Fibroblast of the aortic adventitia (primary cell): ENCODE data around the gene RASSF5. TPM values are rescaled to one million over a fixed set of nuclear protein-coding genes. Genes with fewer than 3 reads are reported as not detected.

ENCODE experiments used
- DNase-seq: peaks from one replicate; pipeline ENCODE4 v3.0.0-alpha.2; 2010; ENCODE audit warnings: low read depth
- H3K4me3 ChIP-seq: 2 replicates; pipeline ENCODE4 v1.5.1; 2011; ENCODE audit warnings: low read depth, mild to moderate bottlenecking, control low read depth, low read length, moderate library complexity
- total RNA-seq: library from RNA; depleted of rRNA; stranded (reverse); fragments of >200 nt; gene quantifications from 2 replicates; pipeline ENCODE4 v1.2.3, GENCODE V29; 2012; ENCODE audit warnings: low replicate concordance
- TF ChIP-seq, protein P1 (sequence below): IDR thresholded peaks from 2 replicates; pipeline ENCODE4 v1.5.1; 2011; ENCODE audit warnings: mild to moderate bottlenecking, low read length, control low read depth, inconsistent platforms; ENCODE audit not compliant: insufficient read depth

RASSF5 gene
- total RNA-seq, 1 donor = 4.1 TPM

DNA sequence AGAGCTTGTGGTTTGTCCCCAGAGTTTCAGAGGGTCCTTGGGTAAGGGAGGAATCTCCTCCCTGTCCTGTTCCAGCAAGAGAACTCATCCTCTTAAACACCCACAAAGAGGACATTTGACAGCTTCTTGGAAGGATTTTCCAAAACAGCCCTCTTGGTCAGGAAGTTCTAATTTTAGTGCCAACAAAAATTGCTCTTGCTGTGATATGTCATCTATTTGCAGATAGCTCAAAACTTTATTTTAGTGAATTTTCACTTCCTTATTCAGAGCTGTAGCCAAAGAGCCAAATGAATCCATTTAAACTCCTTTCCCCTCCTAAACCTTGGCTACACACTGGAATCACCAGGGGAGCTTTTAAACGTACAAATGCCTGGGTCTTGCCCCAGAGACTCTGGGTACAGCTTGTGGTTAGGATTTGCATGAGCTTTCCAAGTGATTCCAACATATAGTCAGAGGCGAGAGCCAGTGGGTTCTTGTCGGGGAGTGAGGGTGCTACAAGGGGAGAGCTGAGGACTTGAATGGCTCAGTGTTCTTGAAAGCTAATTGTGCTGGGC, 11.8 kb upstream of the RASSF5 start:
- DNase-seq = peak; percentile 62
- H3K4me3 ChIP-seq = no peak overlapping the region
- TF ChIP-seq, protein P1, sequence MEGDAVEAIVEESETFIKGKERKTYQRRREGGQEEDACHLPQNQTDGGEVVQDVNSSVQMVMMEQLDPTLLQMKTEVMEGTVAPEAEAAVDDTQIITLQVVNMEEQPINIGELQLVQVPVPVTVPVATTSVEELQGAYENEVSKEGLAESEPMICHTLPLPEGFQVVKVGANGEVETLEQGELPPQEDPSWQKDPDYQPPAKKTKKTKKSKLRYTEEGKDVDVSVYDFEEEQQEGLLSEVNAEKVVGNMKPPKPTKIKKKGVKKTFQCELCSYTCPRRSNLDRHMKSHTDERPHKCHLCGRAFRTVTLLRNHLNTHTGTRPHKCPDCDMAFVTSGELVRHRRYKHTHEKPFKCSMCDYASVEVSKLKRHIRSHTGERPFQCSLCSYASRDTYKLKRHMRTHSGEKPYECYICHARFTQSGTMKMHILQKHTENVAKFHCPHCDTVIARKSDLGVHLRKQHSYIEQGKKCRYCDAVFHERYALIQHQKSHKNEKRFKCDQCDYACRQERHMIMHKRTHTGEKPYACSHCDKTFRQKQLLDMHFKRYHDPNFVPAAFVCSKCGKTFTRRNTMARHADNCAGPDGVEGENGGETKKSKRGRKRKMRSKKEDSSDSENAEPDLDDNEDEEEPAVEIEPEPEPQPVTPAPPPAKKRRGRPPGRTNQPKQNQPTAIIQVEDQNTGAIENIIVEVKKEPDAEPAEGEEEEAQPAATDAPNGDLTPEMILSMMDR = no peak

DNA sequence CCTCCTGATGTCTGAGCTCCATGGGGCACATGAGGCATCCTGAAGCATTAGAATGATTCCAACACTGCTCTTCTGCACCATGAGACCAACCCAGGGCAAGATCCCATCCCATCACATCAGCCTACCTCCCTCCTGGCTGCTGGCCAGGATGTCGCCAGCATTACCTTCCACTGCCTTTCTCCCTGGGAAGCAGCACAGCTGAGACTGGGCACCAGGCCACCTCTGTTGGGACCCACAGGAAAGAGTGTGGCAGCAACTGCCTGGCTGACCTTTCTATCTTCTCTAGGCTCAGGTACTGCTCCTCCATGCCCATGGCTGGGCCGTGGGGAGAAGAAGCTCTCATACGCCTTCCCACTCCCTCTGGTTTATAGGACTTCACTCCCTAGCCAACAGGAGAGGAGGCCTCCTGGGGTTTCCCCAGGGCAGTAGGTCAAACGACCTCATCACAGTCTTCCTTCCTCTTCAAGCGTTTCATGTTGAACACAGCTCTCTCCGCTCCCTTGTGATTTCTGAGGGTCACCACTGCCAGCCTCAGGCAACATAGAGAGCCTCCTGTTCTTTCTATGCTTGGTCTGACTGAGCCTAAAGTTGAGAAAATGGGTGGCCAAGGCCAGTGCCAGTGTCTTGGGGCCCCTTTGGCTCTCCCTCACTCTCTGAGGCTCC, 11.1 kb upstream of the RASSF5 start:
- H3K4me3 ChIP-seq = no peak overlapping the region
- DNase-seq = no peak
- TF ChIP-seq, protein P1 = no peak

DNA sequence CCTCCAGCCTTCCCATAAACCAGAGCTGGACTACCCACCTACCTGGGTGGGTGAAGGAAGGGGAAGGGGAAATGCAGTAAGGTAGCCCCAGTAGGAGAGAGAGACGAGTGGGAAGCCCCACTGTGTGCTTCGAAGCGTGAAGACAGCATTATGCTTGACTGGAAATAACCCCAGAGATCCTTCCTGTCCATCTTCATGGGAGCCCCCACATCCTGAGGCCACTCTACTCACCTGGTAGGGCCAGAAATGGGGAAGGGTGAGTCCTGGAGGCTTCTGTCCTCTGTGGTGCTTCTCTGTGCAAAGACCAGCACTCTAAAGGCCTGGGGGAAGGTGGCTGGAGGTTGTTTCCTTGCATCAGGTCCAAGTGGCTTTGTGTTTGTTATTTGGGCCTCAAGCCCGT, 10.0 kb upstream of the RASSF5 start:
- TF ChIP-seq, protein P1 = no peak
- DNase-seq = no peak
- no peak overlapping the region for H3K4me3 ChIP-seq

DNA sequence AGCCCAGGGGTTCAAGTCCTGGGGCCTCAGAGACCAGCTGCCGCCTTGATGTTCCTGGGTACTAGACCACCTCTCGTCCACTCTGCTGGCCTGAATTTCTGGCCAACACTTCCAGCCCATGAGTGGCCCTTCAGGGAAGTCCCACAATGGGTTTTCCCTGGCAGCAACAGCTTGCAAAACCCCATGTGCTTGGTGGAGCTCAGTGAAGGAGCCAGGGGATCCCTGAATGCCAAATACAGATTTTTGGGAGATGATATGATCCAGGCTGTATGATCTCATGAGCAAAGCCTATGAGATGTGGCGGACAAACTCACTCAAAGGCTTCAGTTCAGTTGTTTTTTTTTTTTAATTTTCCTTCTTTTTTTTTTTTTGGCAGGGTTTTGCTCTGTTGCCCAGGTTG, 9.6 kb upstream of the RASSF5 start:
- no peak overlapping the region for H3K4me3 ChIP-seq
- peak; percentile 62 for DNase-seq
- TF ChIP-seq, protein P1 = no peak

DNA sequence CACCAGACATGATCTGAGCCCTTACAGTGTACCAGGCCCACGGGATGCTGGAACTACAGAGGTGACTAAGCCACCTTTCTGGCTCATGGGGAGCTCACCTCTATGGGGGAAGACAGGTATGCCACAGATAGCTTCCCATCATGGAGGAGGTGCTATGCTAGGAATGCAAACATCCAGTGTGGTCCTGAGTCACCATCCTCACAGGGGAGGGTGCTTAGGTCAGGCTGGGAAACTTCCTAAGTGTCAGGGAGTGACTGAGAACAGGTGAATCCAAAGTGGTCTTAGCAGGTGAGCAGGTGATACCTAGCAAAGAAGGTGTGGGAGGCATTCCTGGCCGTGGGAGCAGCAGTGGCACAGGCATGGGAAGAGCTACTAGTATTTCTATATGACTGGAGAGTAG, 8.6 kb upstream of the RASSF5 start:
- DNase-seq = no peak
- no peak overlapping the region for H3K4me3 ChIP-seq
- TF ChIP-seq, protein P1 = no peak

DNA sequence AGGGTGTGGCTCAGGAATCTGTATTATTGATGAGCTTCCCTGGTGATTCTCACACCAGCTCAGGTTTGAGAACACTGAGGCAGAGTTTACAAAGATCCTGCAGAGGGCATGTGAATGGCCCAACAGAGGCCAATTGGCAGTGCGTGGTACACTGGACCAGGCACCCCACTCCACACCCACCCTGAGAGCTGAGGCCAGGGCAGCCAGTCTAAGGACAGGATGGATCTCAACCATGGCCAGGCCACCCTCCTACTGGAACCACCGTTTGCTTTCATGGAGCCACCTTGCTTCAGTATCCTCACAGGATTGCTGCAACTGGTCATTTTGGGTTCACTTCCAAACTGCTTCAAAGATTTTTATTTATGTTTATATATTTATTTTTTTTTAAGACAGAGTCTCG, 7.3 kb upstream of the RASSF5 start:
- DNase-seq = no peak
- H3K4me3 ChIP-seq = no peak overlapping the region
- TF ChIP-seq, protein P1 = no peak

DNA sequence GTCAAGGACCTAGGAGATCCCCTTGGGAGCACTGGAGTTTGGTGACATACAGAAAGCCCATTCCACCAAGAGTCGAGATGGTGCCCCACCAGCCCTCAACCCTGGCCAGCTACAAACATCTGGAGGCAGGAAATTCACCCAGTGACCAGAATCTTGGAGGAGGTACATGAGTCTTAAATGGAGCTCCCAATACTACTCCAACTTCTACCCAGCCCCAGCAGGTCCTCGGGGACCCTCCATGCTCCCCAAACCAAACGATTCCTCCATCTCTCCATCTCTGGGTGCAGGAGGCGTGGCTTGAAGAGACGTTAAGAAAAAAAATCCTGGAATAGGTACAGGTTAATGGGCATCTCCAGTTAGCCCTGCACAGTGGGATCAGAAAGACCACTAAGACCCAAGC, 5.5 kb upstream of the RASSF5 start:
- DNase-seq = no peak
- no peak overlapping the region for H3K4me3 ChIP-seq
- TF ChIP-seq, protein P1 = no peak
